GM12892 (cell line): ENCODE measurements around the gene BEST2.

Experiments
- POLR2A ChIP-seq: IDR thresholded peaks from 2 replicates; pipeline ENCODE4 v1.6.1; 2011; ENCODE audit warnings: low read depth, low read length, control low read depth
- POLR2AphosphoS5 ChIP-seq: IDR thresholded peaks from 2 replicates; pipeline ENCODE4 v1.6.1; 2011; ENCODE audit warnings: low read depth, low read length, control low read depth
- TAF1 ChIP-seq: IDR thresholded peaks from 2 replicates; pipeline ENCODE4 v1.6.1; 2011; ENCODE audit warnings: low read depth, mild to moderate bottlenecking, control low read depth, low read length, borderline replicate concordance

DNA sequence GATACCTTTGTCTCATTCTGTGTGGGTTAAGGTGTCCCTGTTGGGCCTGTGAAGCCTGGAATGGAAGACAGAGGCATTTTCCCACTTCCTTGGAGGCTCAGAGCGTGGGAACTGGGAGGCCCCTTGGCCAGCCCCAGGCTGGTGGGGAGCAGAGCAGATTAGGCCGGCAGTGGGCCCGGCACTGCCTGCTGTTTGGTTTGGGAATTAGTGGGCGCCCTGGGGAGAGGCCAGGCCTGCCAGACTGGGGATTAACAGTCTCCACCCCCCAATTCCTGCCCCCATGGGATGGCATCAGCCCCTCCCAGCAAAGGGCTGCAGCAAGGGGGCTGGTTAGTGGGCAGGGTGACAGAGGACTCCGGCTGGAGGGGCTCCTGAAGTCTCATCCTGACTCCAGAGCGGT is 3.1 kb upstream of the BEST2 start:
- TF ChIP-seq POLR2A (no peak), POLR2AphosphoS5 (no peak), TAF1 (no peak)
